HuH-7.5 (cell line): ENCODE results near the gene GFI1B.
"Not testable (repeated sequence)": the region's sequence is repeated elsewhere in the genome, so short reads cannot be mapped to it uniquely, and the experiment has no call there.

Source experiments
- DNase-seq: peaks from one replicate; pipeline ENCODE4 v3.0.0; 2011; ENCODE audit warnings: low spot score

GFI1B gene

GRCh38 chr9:132969783-132970182 lies 8.7 kb upstream of the GFI1B start:
- DNase-seq, result no peak

GRCh38 chr9:132970324-132971062 lies 8.0 kb upstream of the GFI1B start:
- DNase-seq, result no peak

GRCh38 chr9:132973166-132973565 lies 5.3 kb upstream of the GFI1B start:
- DNase-seq, result no peak

GRCh38 chr9:132973713-132974112 lies 4.8 kb upstream of the GFI1B start:
- no peak for DNase-seq

- DNase-seq, result no peak
Observed at GRCh38 chr9:132975961-132976360, 2.5 kb upstream of the GFI1B start.

- DNase-seq, result no peak
Observed at GRCh38 chr9:132976571-132976970, 1.9 kb upstream of the GFI1B start.

- DNase-seq, result no peak
Observed at GRCh38 chr9:132978112-132978450, 413 bp upstream of the GFI1B start.

- no peak for DNase-seq
Observed at GRCh38 chr9:132980157-132980556, 1.7 kb downstream of the GFI1B start.

GRCh38 chr9:132982458-132982857 lies 4.0 kb downstream of the GFI1B start:
- DNase-seq, result no peak

- no peak for DNase-seq
Observed at GRCh38 chr9:132983491-132984201, 5.2 kb downstream of the GFI1B start.

GRCh38 chr9:132984202-132985070 lies 5.9 kb downstream of the GFI1B start:
- DNase-seq, result no peak

GRCh38 chr9:132985071-132985350 lies 6.5 kb downstream of the GFI1B start:
- DNase-seq, result no peak

GRCh38 chr9:132985489-132985888 lies 7.0 kb downstream of the GFI1B start:
- DNase-seq, result no peak

- no peak for DNase-seq
Observed at GRCh38 chr9:132986114-132986513, 7.6 kb downstream of the GFI1B start.

- no peak for DNase-seq
Observed at GRCh38 chr9:132986640-132987620, 8.4 kb downstream of the GFI1B start.

- no peak for DNase-seq
Observed at GRCh38 chr9:132988244-132989013, 9.9 kb downstream of the GFI1B start.

GRCh38 chr9:132989014-132989310 lies 10.5 kb downstream of the GFI1B start:
- DNase-seq, result no peak

- DNase-seq, result no peak
Observed at GRCh38 chr9:132989414-132989996, 11.0 kb downstream of the GFI1B start.

GRCh38 chr9:132989998-132990557 lies 11.6 kb downstream of the GFI1B start:
- DNase-seq, result not testable (repeated sequence)

- no peak for DNase-seq
Observed at GRCh38 chr9:132990781-132991180, 12.3 kb downstream of the GFI1B start.
